Testis (tissue), 2 donors: ENCODE measurements around the gene SEMA5A.

Source experiments
- POLR2A ChIP-seq: fragments of 450-650 bp; IDR thresholded peaks from one replicate; pipeline ENCODE4 v1.6.1; 2017; ENCODE audit warnings: antibody characterized with exemption, mild to moderate bottlenecking, moderate library complexity
- TF ChIP-seq, protein P1 (sequence below), 3 experiments: fragments of 450-650 bp in 2 of 3; fragments of 200-600 bp in 1 of 3; sonication (generic) in 1 of 3; IDR thresholded peaks; one replicate each; pipeline ENCODE4 v1.5.1; 2016 to 2019; ENCODE audit warnings: antibody characterized with exemption in 3 of 3, mild to moderate bottlenecking in 2 of 3, moderate library complexity in 1 of 3

DNA sequence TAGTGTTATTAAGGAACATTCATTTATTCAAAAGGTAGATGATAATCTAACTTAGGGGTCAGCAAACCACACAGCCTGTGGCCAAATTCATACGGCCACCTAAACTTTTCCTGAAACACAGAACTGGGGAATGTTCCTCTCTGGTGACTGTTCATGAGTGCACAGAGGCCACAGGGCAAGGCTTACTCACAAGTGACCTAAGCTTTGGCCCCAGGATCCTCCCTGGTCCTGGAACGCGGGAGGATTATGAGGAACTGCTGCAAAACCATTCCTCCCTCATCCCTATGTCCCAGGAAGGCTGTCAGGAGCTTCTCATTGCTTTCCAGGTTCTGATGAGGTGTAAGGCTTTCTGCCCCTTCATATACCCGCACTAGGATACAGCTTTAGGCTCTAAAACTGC lies 397.6 kb downstream of the SEMA5A start:
- TF ChIP-seq, protein P1, sequence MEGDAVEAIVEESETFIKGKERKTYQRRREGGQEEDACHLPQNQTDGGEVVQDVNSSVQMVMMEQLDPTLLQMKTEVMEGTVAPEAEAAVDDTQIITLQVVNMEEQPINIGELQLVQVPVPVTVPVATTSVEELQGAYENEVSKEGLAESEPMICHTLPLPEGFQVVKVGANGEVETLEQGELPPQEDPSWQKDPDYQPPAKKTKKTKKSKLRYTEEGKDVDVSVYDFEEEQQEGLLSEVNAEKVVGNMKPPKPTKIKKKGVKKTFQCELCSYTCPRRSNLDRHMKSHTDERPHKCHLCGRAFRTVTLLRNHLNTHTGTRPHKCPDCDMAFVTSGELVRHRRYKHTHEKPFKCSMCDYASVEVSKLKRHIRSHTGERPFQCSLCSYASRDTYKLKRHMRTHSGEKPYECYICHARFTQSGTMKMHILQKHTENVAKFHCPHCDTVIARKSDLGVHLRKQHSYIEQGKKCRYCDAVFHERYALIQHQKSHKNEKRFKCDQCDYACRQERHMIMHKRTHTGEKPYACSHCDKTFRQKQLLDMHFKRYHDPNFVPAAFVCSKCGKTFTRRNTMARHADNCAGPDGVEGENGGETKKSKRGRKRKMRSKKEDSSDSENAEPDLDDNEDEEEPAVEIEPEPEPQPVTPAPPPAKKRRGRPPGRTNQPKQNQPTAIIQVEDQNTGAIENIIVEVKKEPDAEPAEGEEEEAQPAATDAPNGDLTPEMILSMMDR (IDR thresholded peaks at IDR 0.05), result no peak
- TF ChIP-seq POLR2A, result no peak
